K562 (cell line): ENCODE data around the gene ARHGEF1.

Experiments used
- CBFB ChIP-seq: sonication (generic); formaldehyde crosslinking; IDR thresholded peaks from 2 replicates; pipeline ENCODE4 v1.4.0; 2020; ENCODE audit warnings: mild to moderate bottlenecking, missing genetic modification reagents
- COPS2 ChIP-seq: fragments of 450-650 bp; conservative IDR thresholded peaks from 2 replicates; pipeline ENCODE4 v1.6.1; 2016; ENCODE audit warnings: mild to moderate bottlenecking, moderate library complexity
- ELF1 ChIP-seq: fragments of 200-800 bp; sonication (Bioruptor generic); IDR thresholded peaks from 2 replicates; pipeline ENCODE4 v1.6.1; 2016; ENCODE audit warnings: missing genetic modification characterization, missing compliant biosample characterization
- EP300 ChIP-seq: IDR thresholded peaks from 2 replicates; pipeline ENCODE4 v1.6.1; 2012; ENCODE audit warnings: low read length, improper control_type of control experiment
- FOXK1 ChIP-seq: sonication (generic); formaldehyde crosslinking; IDR thresholded peaks from 2 replicates; pipeline ENCODE4 v1.8.0; 2022; ENCODE audit warnings: missing genetic modification reagents, mild to moderate bottlenecking, borderline replicate concordance
- JUND ChIP-seq, 2 experiments: IDR thresholded peaks; 2 replicates in 1 of 2; 3 replicates in 1 of 2; pipeline ENCODE4 v1.6.1; 2011; ENCODE audit warnings: borderline replicate concordance in 2 of 2, low read depth in 2 of 2, low read length in 2 of 2, improper control_type of control experiment in 1 of 2, missing biosample characterization in 1 of 2, missing genetic modification characterization in 1 of 2, missing genetic modification reagents in 1 of 2
- NONO ChIP-seq, 2 experiments: fragments of 200-400 bp in 1 of 2; fragments of 450-650 bp in 1 of 2; formaldehyde crosslinking in 1 of 2; IDR thresholded peaks; 2 replicates each; pipeline ENCODE4 v1.6.1; 2017; ENCODE audit warnings: low read depth in 2 of 2, mild to moderate bottlenecking in 2 of 2, moderate library complexity in 2 of 2, low read length in 1 of 2
- SPI1 ChIP-seq: IDR thresholded peaks from 2 replicates; pipeline ENCODE4 v1.6.1; 2011; ENCODE audit warnings: low read depth, low read length, control low read depth, borderline replicate concordance
- ZFPM2 ChIP-seq: fragments of 250-450 bp; sonication (Bioruptor Pico); IDR thresholded peaks from 2 replicates; pipeline ENCODE4 v1.5.1; 2022; ENCODE audit warnings: mild to moderate bottlenecking
- TF ChIP-seq, protein P1 (sequence below), 3 experiments: IDR thresholded peaks in 2 of 3; conservative IDR thresholded peaks in 1 of 3; 2 replicates each; pipeline ENCODE4 v1.5.1; 2011 to 2012; ENCODE audit warnings: low read length in 3 of 3, mild to moderate bottlenecking in 3 of 3, control low read depth in 2 of 3, improper control_type of control experiment in 1 of 3, inconsistent platforms in 1 of 3, low read depth in 1 of 3, mixed read lengths in 1 of 3, moderate library complexity in 1 of 3; ENCODE audit not compliant: insufficient read depth in 2 of 3
- TF ChIP-seq, protein P2 (sequence below): fragments of 450-650 bp; IDR thresholded peaks from 2 replicates; pipeline ENCODE4 v1.6.1; 2016
- TF ChIP-seq, protein P3 (sequence below): sonication (generic); formaldehyde crosslinking; IDR thresholded peaks from 2 replicates; pipeline ENCODE4 v1.8.1; 2022; ENCODE audit warnings: missing genetic modification reagents
- TF ChIP-seq, protein P4 (sequence below): sonication (generic); formaldehyde crosslinking; IDR thresholded peaks from 2 replicates; pipeline ENCODE4 v1.8.0; 2022; ENCODE audit warnings: mild to moderate bottlenecking, low read depth, missing genetic modification reagents

DNA sequence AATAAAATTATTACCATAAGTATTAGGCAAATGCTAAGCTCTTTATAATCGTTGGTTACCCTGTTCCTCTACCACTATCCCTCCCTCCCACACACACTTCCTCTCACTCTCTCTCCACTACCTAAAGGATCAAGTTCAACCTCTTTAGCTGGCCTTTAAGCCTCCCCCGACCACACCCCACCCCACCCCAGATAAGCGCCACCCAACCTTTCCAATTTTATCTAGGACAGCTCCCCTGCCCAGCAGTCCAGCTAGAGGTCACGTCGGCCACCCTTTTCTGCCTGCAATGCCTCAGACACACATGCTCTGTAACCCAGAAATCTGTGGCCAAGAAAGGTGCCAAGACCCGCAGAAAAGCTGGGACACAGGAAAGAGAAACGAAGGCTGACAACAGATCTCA is 39.6 kb upstream of the ARHGEF1 start:
- TF ChIP-seq FOXK1 (CRISPR knock-in tag), result no peak
- TF ChIP-seq, protein P1, sequence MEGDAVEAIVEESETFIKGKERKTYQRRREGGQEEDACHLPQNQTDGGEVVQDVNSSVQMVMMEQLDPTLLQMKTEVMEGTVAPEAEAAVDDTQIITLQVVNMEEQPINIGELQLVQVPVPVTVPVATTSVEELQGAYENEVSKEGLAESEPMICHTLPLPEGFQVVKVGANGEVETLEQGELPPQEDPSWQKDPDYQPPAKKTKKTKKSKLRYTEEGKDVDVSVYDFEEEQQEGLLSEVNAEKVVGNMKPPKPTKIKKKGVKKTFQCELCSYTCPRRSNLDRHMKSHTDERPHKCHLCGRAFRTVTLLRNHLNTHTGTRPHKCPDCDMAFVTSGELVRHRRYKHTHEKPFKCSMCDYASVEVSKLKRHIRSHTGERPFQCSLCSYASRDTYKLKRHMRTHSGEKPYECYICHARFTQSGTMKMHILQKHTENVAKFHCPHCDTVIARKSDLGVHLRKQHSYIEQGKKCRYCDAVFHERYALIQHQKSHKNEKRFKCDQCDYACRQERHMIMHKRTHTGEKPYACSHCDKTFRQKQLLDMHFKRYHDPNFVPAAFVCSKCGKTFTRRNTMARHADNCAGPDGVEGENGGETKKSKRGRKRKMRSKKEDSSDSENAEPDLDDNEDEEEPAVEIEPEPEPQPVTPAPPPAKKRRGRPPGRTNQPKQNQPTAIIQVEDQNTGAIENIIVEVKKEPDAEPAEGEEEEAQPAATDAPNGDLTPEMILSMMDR (IDR thresholded peaks at IDR 0.05 in 2 of 3, conservative IDR thresholded peaks at IDR 0.05 in 1 of 3; ENCODE audit: insufficient read depth in 2 of 3, low read depth in 1 of 3, low read length in 3 of 3), result no peak
- TF ChIP-seq, protein P2, sequence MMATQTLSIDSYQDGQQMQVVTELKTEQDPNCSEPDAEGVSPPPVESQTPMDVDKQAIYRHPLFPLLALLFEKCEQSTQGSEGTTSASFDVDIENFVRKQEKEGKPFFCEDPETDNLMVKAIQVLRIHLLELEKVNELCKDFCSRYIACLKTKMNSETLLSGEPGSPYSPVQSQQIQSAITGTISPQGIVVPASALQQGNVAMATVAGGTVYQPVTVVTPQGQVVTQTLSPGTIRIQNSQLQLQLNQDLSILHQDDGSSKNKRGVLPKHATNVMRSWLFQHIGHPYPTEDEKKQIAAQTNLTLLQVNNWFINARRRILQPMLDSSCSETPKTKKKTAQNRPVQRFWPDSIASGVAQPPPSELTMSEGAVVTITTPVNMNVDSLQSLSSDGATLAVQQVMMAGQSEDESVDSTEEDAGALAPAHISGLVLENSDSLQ, result no peak
- no peak for TF ChIP-seq CBFB (CRISPR knock-in tag)
- TF ChIP-seq, protein P3, sequence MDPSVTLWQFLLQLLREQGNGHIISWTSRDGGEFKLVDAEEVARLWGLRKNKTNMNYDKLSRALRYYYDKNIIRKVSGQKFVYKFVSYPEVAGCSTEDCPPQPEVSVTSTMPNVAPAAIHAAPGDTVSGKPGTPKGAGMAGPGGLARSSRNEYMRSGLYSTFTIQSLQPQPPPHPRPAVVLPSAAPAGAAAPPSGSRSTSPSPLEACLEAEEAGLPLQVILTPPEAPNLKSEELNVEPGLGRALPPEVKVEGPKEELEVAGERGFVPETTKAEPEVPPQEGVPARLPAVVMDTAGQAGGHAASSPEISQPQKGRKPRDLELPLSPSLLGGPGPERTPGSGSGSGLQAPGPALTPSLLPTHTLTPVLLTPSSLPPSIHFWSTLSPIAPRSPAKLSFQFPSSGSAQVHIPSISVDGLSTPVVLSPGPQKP (CRISPR knock-in tag), result no peak
- TF ChIP-seq JUND (IDR thresholded peaks at IDR 0.05; ENCODE audit: borderline replicate concordance, low read depth, low read length), result no peak
- TF ChIP-seq JUND (tag; IDR thresholded peaks at IDR 0.05; ENCODE audit: borderline replicate concordance, low read depth, low read length), result no peak
- TF ChIP-seq ZFPM2 (CRISPR knock-in tag), result no peak
- TF ChIP-seq NONO (IDR thresholded peaks at IDR 0.05; ENCODE audit: low read depth in 2 of 2, low read length in 1 of 2), result no peak
- no peak for TF ChIP-seq ELF1 (tag)
- TF ChIP-seq, protein P4, sequence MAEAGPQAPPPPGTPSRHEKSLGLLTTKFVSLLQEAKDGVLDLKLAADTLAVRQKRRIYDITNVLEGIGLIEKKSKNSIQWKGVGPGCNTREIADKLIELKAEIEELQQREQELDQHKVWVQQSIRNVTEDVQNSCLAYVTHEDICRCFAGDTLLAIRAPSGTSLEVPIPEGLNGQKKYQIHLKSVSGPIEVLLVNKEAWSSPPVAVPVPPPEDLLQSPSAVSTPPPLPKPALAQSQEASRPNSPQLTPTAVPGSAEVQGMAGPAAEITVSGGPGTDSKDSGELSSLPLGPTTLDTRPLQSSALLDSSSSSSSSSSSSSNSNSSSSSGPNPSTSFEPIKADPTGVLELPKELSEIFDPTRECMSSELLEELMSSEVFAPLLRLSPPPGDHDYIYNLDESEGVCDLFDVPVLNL (CRISPR knock-in tag), result no peak
- TF ChIP-seq COPS2, result no peak
- peak; percentile 83 for TF ChIP-seq SPI1
- peak; percentile 36; the same call in 1 of the 2 replicates for TF ChIP-seq EP300
